C4-2B (cell line): ENCODE results near the gene TMPRSS5.
"Not testable (repeated sequence)": the region's sequence is repeated elsewhere in the genome, so short reads cannot be mapped to it uniquely, and the experiment has no call there.

Source experiments
- ZFX ChIP-seq: fragments of 450-650 bp; IDR thresholded peaks from 2 replicates; pipeline ENCODE4 v1.6.1; 2017
- TF ChIP-seq, protein P1 (sequence below): fragments of 450-650 bp; conservative IDR thresholded peaks from 2 replicates; pipeline ENCODE4 v1.5.1; 2017; ENCODE audit warnings: mild to moderate bottlenecking

- TF ChIP-seq, protein P1, sequence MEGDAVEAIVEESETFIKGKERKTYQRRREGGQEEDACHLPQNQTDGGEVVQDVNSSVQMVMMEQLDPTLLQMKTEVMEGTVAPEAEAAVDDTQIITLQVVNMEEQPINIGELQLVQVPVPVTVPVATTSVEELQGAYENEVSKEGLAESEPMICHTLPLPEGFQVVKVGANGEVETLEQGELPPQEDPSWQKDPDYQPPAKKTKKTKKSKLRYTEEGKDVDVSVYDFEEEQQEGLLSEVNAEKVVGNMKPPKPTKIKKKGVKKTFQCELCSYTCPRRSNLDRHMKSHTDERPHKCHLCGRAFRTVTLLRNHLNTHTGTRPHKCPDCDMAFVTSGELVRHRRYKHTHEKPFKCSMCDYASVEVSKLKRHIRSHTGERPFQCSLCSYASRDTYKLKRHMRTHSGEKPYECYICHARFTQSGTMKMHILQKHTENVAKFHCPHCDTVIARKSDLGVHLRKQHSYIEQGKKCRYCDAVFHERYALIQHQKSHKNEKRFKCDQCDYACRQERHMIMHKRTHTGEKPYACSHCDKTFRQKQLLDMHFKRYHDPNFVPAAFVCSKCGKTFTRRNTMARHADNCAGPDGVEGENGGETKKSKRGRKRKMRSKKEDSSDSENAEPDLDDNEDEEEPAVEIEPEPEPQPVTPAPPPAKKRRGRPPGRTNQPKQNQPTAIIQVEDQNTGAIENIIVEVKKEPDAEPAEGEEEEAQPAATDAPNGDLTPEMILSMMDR, result not testable (repeated sequence)
- TF ChIP-seq ZFX, result not testable (repeated sequence)
Observed at GRCh38 chr11:113720478-113720877, 14.4 kb upstream of the TMPRSS5 start.
